IPS-18c (cell line): ENCODE data around the gene MAP2K3.

Source experiments
- H3K4me3 ChIP-seq: 2 replicates; pipeline ENCODE4 v1.7.0; 2013; ENCODE audit warnings: low read depth, mild to moderate bottlenecking, low read length, moderate library complexity; ENCODE audit not compliant: insufficient read depth
- H3K9me3 ChIP-seq: one replicate; pipeline ENCODE4 v1.6.1; 2013; ENCODE audit warnings: mild to moderate bottlenecking, low read length, moderate library complexity; ENCODE audit not compliant: control insufficient read depth, insufficient read depth

The MAP2K3 gene

DNA sequence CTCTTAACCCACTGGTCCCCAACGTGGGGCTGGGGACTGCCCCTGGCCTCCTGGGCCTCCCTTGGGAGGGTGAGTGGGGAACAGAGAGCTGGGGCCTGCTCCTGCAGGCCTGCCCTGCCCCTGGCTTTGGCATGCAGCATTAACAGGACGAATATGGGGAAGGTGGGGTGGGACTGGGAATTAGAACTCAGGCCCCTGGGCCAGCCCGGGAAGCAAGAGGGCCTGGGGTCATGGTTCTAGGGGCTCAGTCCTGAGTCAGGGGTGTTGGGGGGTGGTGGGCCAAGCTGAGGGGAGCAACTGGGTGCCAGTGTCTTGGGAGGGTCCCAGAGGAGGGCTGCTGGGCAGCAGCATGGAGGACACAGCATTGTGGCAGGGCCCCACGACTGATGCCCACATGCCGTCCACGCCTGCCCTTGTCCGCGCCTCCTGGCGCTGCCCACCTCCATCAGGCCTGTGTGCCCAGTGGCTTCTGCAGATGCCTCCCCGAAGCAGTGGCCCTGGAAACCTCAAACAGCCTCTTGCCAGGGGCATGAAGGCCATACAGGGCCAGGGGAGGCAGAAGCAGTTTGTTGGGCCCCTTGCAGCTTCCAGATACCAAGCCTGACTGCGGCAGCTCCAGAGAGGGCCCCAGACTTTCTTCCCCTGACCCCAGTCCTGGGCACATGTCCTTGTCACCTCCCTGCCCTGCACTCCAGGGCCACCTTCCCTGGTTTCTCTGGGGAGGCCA, 4.8 kb downstream of the MAP2K3 start:
- Histone ChIP-seq H3K9me3 (no peaks in the 10 kb centered on the region), H3K4me3 (no peak overlapping the region)

DNA sequence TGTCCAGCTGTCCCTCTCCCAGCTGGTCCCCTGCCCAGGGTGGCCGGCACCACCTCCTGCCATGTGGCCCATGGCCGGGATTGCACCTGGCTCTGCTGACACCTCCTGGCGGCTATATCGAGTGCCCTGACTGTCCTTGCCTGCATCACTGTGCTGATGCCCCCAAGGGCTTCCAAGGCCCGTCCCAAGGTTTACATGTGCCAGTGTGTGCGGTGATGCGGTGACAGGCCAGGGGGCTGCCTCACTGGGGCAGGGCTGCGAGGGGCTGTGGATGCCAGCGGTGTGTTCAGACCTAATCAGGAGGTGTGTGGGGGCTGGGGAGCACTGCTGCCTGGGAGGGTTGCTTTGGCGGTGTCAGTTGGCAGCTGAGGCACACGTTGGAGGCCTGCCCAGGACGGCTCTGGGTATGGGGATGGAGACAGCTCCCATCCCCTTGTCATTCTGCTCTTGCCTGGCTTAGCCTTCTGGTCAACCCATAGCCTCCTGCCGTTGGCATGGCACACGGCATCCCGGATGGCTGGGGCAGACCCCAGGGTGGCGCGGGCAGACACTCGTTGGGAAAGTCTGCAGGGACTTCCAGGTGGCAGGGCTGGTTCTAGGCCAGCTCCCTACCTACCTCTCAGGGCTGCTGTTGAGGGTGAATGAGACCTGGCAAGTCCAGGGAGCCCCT, 5.5 kb downstream of the MAP2K3 start:
- Histone ChIP-seq H3K9me3 (peaks cover under 1% of the 10 kb centered on the region), H3K4me3 (no peak overlapping the region; the same call in 1 of the 2 replicates)

DNA sequence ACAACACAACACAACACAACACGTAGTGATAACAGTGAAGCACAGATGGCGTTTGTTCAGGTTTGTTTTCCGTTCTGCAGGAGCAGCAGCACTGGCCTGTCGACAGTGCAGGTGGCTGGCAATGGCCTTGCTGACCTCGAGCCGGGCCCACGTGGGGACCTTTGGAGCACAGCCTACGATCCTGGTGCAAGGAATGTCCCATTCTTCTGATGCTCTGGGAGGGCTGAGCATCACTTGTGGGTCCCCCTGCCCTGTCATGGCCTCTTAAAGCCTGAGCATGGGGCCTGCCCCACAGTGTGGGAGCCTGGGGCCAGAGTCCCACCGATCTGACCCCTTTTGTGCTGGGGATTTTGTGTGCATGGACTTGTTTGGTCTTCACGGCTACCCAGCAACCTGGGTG, 6.8 kb downstream of the MAP2K3 start:
- H3K4me3 ChIP-seq: no peak overlapping the region
- H3K9me3 ChIP-seq: peaks cover 8% of the 10 kb centered on the region

DNA sequence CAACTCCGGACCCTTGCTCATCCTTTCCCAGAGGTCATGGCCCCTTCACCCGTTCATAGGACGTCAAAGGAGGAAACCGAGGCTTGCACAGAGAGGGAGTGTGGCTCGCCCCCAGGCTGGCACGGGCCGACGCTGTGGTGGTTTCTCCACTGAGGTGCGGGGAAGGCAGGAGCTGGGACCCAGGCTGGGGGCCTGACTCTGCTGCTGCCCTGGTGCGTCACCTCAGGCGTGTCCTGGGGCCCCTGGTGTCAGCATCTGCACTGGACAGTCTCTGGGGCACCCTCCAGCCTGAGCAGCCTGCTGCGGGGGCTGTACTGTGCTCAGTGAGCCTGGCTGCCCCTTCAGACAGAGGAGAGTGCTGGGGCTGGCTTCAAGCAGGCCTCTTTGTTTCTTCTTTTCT, 7.4 kb downstream of the MAP2K3 start:
- peaks cover 10% of the 10 kb centered on the region for H3K9me3 ChIP-seq
- no peak overlapping the region for H3K4me3 ChIP-seq

DNA sequence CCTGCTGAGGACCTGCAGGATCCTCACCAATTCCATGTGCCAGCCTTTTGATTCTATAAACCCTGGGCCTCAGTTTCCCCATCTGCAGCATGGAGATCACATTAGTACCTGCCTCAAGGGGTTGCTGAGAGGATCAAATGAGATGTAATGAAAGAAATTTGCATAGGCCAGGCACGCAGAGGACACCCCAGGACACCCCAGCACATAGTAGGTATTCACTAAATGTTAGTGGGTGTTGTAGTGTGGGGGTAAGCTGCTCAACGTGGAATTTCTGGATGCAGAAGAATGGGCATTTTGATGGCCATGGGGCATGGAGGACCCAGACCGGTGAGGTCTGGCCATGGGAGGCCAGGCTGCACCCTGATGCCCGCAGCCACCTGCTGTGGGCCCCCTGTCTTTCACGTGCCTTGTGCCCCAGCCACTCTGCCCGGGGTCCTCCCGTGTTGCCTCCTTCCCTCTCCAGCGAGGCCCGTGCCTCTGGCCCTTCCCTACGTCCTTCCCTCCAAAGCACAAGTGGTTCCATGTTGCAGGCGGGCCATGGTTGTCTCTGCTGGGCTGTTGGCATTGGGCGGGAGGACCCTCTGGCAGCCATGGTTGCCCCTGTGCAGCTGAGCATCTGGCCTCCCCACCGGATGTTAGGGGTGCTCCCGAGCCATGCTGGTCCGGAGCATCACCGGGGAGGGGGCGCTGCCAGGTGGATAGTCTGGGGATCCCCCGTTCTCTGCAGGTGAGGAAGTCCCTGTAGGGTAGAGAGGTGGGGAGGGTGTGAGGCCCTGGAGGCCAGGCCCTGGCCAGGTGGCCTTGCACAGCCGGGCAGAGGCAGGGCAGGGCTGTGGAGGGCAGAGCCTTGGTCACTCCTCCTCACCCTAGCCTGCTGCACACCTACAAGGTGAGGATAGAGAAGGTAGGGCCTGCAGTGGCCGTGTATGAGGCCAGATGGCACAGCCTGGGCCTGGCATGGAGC, 8.6 kb downstream of the MAP2K3 start:
- peaks cover 10% of the 10 kb centered on the region for H3K9me3 ChIP-seq
- no peak overlapping the region for H3K4me3 ChIP-seq

DNA sequence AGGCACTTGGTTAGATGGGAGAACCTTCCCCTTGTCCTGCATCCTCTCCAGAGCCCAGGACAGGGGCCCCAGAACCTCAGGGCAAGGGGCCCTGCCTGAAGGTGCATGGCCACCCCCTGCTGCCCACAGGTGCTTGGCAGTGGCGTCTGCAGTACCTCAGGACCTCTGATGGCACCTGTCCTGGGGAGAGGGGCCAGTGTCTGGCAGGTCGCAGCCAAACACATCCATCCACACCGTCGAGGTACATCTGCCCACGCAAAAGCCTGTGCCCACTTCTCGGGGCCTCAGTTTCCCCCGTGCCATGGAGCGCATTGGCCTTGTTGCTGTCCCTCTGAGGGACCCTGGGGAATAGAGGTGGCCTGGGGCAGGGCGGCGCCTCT, 9.3 kb downstream of the MAP2K3 start:
- Histone ChIP-seq H3K4me3 (no peak overlapping the region), H3K9me3 (peaks cover 14% of the 10 kb centered on the region)

DNA sequence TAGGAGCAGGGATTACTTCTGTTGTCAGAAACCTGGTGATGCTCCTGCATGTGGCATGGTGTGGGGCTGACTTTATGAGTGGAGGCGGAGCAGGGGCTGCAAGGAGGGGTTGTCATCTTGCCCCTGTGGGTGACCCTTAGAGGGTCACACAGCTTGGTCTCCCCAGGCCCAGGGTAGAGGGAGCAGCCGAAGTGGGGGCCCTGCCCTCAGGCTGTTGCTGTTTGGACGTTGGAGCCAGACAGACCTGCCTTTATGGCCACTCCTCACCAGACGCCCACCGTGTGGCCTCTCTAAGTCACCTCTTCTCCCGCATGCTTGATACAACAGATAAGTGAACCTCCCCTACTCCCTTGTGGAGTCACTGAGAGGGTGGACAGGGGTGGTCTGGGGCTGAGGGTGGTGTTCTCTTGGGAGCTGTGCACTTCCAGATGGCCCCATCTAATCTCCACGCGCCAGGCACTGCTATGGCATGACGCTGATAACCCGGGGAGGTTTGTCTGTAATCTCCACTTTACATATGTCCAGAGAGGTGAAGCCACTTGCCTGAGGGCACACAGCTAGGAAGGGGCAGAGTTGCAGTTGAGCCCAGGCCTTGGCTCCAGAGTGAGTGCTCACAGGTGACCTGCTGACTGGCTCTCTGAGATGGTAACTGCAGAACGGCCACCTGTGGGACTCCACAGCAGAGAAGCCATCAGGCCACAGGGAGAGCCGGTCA, 10.0 kb downstream of the MAP2K3 start:
- no peak overlapping the region; the same call in 1 of the 2 replicates for H3K4me3 ChIP-seq
- peaks cover 14% of the 10 kb centered on the region for H3K9me3 ChIP-seq

DNA sequence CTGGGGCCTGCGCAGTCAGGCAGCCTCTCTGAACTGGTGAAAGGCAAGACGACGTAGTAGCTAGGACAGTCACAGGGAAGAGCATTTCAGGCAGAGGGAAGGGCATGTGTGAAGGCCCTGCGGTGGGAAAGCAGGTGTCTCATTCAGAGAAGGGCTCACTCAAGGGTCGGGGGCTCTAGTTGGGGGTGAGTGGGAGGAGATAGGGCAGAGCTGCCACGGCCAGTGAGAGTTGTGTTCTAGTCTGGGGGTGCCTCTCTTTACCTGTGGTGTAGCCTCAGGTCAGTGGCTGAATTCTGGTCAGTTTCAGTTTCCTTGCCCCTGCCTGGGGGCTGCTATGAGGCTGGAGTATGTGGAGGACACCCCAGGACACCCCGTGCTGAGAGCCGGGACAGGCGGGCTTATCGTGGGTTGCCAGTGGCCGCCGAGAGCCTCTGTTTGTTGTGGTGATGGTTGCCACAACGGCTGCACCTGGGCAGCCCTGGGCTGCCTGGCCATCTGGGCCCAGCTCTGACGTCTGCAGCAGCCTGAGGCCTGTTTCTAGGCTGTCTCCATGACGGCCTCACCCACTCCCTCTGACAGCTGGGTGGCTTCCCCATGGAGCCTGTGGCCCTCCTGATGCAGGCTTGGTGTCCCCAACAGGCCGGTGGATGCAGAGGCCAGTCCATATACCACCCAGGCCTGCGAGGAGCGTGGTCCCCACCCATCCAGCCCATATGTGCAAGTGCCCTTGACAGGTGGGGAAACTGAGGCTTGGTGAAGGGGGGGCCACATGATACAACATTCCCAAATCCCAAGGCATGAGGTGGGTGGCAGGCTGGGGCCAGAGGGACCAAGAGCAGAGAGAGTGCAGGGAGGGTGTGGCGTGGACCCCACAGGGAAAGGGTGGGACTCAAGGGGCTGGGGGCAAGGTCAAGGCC, 10.8 kb downstream of the MAP2K3 start:
- no peak overlapping the region for H3K4me3 ChIP-seq
- H3K9me3 ChIP-seq: peaks cover 14% of the 10 kb centered on the region

DNA sequence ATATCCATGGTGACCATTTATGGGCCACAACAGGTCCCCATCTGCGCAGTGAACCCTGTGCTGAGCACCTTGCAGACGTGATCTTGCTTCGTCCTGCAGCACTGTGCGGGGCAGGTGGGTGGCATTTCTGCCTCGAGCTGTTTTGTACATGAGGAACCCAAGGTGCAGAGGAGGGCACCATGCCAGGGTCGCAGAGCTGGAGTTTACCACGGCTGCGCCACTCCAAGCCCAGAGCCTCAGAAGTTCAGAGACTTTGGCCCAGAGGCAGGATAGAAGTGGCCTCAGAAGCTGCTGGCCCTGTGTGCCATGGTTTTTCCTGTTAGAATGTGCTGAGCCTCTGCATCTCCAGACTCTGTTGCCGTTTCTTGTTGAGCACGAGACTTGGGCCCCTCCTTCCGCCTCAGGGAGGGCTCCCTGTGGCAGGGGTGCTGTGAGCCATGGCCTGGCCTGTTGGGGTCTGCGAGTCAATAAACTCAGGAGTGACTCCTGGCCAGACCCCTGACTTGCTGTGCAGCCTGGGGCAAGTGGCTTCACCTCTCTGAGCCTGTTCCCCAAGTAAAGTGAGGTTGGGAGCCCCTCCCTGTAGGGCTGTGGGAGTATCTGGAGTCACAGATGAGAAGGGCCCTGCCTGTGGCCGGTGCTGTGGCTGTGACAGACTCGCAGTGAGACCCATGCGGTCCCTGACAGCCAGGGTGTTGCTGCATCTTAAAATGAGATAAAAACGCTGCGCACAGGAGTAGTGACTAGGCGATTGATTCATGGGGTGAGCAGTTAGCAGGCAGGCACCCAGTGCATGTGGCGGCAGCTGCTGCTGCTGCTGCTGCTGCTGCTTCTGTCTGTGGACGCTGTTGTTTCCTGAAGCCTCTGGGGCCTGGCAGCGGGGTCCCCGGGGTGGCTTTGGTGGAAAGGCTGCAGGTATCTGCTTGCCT, 11.8 kb downstream of the MAP2K3 start:
- Histone ChIP-seq H3K9me3 (peaks cover 14% of the 10 kb centered on the region), H3K4me3 (peak overlapping the region; percentile 6; the same call in 1 of the 2 replicates)

DNA sequence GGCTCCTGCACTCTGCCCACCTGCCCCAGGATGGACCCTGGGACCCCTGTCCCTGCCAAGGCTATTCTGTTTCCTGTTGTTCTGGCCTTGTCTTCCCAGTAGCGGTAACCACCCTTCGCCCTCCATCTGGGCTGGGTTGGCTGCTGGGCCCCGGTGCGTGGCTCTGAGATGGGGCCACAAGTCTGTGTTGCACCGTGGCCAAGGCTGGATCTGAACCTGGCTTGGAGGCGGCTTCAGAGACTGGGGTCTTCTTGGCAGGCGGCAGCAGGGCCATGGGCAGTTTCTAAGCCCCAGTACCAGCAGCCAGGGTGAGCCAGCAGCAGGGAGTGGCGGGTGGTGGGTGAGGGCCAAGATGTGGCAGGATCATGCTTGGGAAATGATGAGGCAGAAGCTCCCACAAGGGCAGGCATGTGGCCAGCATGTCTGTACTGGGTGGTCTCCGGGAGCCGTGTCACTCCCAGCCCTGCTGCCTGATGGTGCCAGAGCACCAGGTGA, 12.6 kb downstream of the MAP2K3 start:
- Histone ChIP-seq H3K9me3 (peaks cover 16% of the 10 kb centered on the region), H3K4me3 (no peak overlapping the region)

DNA sequence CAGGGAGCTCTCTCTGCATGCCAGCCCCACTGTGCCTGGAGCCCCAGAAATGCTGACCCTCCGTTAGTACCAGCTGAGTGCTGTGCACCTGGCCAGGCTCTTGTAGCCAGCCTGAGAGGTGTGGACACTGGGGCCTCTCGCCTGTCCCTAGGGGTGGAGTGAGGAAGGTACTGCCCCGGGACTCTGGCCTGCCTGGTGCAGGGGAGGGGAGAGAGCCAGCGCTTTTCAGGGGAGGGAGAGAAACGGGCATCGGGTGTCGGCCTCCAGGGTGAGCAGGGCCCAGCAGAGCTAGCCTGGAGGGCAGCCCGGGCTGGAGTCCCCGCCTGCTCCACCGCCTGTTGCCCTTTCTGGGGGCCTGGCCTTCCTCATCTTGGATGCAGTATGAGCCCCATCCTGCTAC, 13.1 kb downstream of the MAP2K3 start:
- Histone ChIP-seq H3K9me3 (peaks cover 16% of the 10 kb centered on the region), H3K4me3 (no peak overlapping the region)

DNA sequence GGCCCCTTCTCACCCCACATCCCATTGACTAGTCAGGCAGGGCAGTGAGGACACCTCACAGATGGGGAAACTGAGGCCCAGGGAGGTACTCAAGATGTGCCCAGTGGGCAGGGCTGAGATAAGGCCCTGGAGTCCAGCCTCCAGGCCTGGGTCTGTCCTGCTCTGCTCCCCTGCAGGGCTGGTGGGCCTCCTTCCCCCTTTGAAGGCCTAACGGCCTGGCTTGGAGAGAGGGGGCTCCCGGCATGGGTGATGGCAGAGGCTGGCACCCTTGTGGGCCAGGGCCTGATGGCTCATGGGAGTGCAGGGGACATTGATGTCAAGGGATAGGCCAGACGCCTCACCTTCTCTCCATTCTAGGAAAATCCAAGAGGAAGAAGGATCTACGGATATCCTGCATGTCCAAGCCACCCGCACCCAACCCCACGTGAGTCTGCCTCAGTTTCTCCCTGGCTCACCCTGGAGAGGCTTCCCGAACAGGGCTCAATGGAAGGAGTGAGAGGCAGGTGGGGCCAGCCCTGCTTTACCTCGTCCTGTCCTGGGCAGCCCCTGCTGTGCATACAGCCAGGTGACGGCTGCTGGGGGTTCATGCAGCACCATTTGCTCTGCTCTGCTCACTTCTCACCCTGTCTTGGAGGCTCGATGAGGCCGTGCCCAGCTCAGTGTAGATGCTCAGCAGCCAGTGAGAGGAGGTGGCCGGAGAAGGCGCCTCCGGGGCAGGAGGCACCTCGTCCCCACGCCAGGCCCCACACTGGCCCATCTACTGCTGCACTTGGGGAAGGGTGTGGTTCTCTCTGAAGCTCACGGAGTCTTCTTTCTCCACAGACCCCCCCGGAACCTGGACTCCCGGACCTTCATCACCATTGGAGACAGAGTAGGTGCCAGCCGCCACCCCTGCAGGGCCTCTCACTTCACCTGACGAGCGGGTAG, 13.8 kb downstream of the MAP2K3 start:
- peak overlapping the region; percentile 15; the same call in 1 of the 2 replicates for H3K4me3 ChIP-seq
- H3K9me3 ChIP-seq: peaks cover 16% of the 10 kb centered on the region

DNA sequence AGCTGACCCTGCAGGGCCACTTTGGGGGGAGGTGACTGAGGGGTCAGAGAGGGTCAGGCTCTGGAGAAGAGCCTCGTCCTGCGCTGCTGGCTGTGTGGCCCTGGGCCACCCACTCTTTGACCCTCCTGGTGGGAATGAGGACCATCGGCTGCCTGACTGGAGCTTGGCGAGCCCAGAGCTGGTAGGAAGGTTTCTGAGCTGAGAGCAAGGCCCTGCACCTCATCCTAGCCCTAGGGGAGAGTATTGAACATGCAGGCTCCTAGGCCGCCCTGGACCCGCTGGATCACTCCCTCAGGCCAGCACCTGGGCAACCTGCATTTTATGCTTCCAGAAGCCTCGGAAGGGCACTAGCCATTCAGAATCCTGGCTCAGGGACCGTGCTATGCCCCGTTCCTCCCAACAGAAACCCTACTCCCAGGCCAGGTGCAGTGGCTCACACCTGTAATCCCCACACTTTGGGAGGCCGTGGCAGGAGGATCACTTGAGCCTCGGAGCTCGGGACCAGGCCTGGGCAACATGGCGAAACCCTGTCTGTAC, 14.5 kb downstream of the MAP2K3 start:
- H3K9me3 ChIP-seq: peaks cover 16% of the 10 kb centered on the region
- no peak overlapping the region for H3K4me3 ChIP-seq

DNA sequence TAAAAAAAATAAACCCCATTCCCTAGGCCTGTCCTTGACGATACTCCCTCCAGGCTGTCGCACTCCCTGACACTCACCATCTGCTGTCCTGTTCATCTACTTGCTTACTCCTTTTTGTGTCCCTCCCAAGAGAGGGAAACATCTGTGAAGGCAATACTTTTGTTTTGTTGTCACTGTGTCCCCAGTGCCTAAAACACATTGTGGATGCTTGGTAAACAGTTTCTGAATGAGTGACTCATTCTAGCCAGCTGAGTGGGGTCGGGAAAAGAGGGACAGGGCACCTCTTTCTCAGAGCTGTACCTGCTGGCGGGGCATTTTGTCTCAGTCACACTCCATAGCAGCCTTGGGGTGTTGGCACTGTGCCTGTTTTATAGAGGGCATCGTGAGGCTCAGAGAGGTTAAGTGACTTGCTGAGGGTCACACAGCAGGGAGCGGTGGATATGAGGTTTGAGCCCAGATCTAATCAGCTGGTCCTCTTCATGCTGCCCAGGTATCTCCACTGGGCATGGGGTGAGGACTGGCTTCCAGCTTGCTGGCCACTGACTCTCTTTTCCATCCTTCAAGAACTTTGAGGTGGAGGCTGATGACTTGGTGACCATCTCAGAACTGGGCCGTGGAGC, 15.6 kb downstream of the MAP2K3 start:
- Histone ChIP-seq H3K9me3 (peaks cover 15% of the 10 kb centered on the region), H3K4me3 (no peak overlapping the region)
